Measurements from ENCODE around the gene OASL. TPM values are rescaled to one million over a fixed set of nuclear protein-coding genes. Genes with fewer than 3 reads are reported as not detected.

OASL gene
- total and polyA plus RNA-seq, 9 of the 15 experiments (the other 6 are each of a cell fraction or from before 2014, with no cell fraction given): 0.14 TPM; not detected in 8

- Histone ChIP-seq H3K27me3 (ENCODE audit: control insufficient read depth in 2 of 2, insufficient read depth in 2 of 2, low read length in 2 of 2) (peaks cover 2 to 4% of the 10 kb centered on the region in 2 experiments; a peak in 3 of 5 replicates), H3K4me2 (ENCODE audit: insufficient read depth, low read length) (no peak overlapping the region; the same call in 1 of the 2 replicates), H3K36me3 (ENCODE audit: control insufficient read depth, insufficient read depth, low read length) (no peaks in the 10 kb centered on the region), H3K27ac (ENCODE audit: extremely low read depth, low read depth, low read length) (no peak overlapping the region), H3K79me2 (ENCODE audit: control insufficient read depth, insufficient read depth, low read length) (no peaks in the 10 kb centered on the region), H3K4me3 (no peak overlapping the region), H4K20me1 (replicated peaks; ENCODE audit: control insufficient read depth, insufficient read depth, low read length) (no peaks in the 10 kb centered on the region), H2AFZ (ENCODE audit: low read depth, low read length) (0 out of 2 replicates have a peak overlapping the region, but pooled peaks have one; percentile 6), H3K9ac (ENCODE audit: insufficient read depth in 1 of 2, low read depth in 2 of 2, low read length in 2 of 2) (no peak overlapping the region; a peak in 1 of 4 replicates), H3K9me3 (replicated peaks; ENCODE audit: control insufficient read depth, insufficient read depth, low read depth, low read length) (no peaks in the 10 kb centered on the region), H3K4me1 (replicated peaks in 1 of 2; ENCODE audit: control insufficient read depth in 2 of 2, insufficient read depth in 2 of 2, low read length in 2 of 2) (peaks cover 4 to 11% of the 10 kb centered on the region in 2 experiments; a peak in 4 of 5 replicates), H3K9me1 (ENCODE audit: control insufficient read depth, insufficient read depth, low read length) (no peaks in the 10 kb centered on the region)
- 46% methylated on average over 11 of the region's 11 CpGs for WGBS (ENCODE audit: insufficient coverage, low coverage, missing lambda C conversion rate)
- in situ Hi-C loops (cut with MboI): no loop called here
- ChIA-PET POLR2A (no interaction called here), CTCF (ENCODE audit: low intra/inter-chr PET ratio) (interaction anchor here (0.6 kb wide), 1 partner anchor 830 kb away, joined by 4 read pairs; no protein-coding TSS in a partner anchor)
- DNase-seq (ENCODE audit: extremely low read depth in 1 of 4, low spot score in 3 of 4) (no peak), FAIRE-seq (no peak), ATAC-seq (peak; percentile 22; the same call in 2 of the 3 replicates)
- intact Hi-C loops (cut with micrococcal nuclease): no loop called here
- TF ChIP-seq, protein P1, sequence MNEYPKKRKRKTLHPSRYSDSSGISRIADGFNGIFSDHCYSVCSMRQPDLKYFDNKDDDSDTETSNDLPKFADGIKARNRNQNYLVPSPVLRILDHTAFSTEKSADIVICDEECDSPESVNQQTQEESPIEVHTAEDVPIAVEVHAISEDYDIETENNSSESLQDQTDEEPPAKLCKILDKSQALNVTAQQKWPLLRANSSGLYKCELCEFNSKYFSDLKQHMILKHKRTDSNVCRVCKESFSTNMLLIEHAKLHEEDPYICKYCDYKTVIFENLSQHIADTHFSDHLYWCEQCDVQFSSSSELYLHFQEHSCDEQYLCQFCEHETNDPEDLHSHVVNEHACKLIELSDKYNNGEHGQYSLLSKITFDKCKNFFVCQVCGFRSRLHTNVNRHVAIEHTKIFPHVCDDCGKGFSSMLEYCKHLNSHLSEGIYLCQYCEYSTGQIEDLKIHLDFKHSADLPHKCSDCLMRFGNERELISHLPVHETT (CRISPR knock-in tag; conservative IDR thresholded peaks at IDR 0.05 in 1 of 2, IDR thresholded peaks at IDR 0.05 in 1 of 2): 0 out of 4 replicates have a peak, but pooled peaks of 1 of the 2 experiments have one; percentile 1
- 0 out of 2 replicates have a peak, but pooled peaks have one; percentile 4 for TF ChIP-seq FOSL1 (tag; conservative IDR thresholded peaks at IDR 0.05)
- TF ChIP-seq MEF2D (tag; conservative IDR thresholded peaks at IDR 0.05; ENCODE audit: low read depth): 0 out of 2 replicates have a peak, but pooled peaks have one; percentile 32
- no peak for TF ChIP-seq SNRNP70 (optimal IDR thresholded peaks at IDR 0.05; ENCODE audit: low read depth, low read length)
- no peak for TF ChIP-seq KHSRP (IDR thresholded peaks at IDR 0.05)
- no peak for TF ChIP-seq KLF16 (IDR thresholded peaks at IDR 0.05)
- TF ChIP-seq ZNF197 (CRISPR knock-in tag; IDR thresholded peaks at IDR 0.05; ENCODE audit: low read depth): no peak
- TF ChIP-seq ETV1 (tag; conservative IDR thresholded peaks at IDR 0.05; ENCODE audit: low read depth): no peak
- BruUV-seq (replicated peaks): no TSS peak
Observed at GRCh38 chr12:121025442-121026226, 13.4 kb downstream of the OASL start.
